Suppressor macrophage (primary cell): ENCODE results near the gene EXOC4.

Experiments used
- DNase-seq, 4 experiments: peaks; one replicate each; pipeline ENCODE4 v3.0.0-alpha.2; 2020 to 2022

The EXOC4 gene

DNA sequence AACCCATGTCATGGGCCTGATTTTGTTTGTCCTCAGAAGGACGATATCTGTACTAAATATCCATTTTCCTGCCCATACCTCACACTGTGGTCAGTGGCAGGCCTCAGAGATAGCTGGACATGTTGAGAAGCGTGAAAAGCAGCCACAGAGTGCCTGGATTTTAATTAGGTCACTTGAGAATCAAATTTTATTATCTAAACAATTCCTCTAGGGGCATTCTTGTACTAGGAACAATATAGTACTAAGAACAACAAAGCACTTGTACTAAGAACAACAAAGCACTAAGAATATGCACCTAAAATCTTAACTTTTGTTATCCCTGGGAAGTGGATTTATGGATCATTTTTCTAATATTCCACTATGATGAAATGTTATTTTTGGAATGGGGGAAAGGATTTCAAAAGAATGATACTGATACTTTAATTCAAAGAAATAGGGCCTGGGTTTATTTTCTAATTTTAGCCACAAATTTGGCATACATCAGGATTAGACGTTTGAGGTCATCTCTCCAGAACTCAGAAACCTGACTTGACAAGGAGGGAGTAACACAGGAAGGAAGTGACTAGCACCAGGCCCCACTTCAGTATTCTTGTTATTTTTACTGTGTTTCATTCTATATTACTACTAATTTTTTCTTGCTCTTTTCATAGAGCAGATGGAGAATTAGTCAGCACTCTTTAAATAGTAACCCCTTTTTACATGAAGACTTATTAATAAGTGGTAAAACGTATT, 112.2 kb downstream of the EXOC4 start:
- DNase-seq = peak in 2 of 4 experiments; percentile 10 to 13

DNA sequence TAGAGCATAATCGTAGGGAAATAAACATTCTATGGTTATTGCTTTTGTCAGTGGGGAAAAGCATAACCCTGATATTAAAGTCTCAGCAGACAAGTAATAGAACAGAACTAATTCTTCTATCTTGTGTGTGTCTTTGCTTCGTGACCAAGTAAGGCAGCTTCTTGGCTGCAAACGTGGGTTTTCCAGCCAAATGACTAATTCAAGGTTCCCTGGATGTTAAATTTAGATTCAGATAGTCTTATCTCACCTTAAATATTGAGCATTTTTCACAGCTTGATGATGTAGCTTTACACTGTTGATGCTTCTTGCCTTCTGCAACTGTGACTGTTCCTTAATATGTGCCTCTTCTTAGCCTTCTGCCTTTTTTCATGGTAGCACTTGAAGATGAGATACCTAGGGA, 113.0 kb downstream of the EXOC4 start:
- no peak for DNase-seq

DNA sequence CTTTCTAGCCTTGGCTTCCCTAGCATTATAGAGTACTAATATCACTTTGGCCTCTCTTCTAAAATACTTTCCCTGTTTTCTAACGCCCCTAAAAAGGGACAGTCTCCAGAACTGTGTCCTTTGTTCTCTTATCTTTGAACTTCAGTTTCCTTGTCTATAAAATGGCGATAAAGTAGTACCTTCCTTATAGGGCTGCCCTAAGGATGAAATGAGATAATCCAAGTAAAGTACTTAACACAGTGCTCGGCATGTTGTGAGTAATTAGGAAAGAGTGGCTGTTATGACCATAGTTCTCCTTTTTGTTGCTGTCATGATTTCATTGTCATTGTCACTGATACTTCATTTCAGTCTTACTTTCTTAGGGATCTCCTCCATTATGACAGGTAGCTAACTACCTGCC, 114.7 kb downstream of the EXOC4 start:
- peak in 2 of 4 experiments; percentile 17 to 34 for DNase-seq

DNA sequence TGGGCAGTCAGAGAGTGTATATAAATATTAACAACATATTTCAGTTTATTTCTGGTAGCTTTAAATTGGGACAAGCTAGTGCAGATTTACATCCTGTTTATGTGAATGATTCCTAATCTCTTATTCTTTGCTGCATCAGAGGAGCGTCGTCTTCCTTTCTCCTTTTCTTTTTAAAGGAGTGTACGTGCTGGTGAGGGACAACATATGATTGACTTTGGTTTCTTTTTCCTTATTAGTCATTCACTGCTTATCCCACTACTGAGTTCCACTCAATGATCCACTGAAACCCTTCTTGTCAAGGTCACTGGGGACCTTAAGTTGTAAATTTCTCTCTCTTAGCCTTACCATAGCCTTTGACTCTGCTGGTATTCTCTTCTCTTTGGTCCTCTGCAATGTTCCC, 116.3 kb downstream of the EXOC4 start:
- DNase-seq = no peak

DNA sequence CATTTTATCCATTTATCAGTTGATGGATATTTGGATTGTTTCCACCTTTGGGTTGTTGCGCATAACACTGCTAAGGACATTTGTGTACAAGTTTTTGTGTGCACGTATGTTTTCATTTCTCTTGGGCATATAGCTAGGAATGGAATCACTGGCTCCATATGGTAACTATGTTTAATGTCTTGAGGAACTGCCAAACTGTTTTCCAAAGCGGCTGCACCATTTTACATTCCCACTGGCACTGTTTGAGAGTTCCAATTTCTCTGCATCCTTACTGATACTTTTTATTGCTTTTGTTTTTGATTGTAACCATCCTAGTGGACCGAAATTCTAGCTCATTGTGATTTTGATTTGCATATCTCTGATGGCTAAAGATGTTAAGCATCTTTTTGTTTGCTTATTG, 118.7 kb downstream of the EXOC4 start:
- no peak for DNase-seq

DNA sequence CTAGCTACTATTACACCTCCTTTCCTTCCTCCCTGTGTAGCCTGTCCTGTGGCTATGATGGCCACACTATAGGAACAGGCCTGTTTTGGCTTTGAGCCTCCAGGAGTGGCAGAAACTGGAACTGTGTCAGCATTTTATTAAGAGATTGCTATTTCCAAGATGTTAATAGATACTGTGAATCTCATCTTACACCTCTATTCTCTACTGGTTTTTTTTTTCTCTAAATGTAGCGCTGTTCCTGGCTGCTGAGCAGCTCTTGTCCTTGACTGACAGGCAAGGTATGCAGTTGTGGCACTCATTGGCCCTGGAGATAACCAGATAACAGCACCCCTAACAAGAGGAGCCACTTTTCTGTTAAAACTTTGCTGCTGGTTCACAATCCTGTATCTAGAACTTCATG, 119.5 kb downstream of the EXOC4 start:
- DNase-seq = no peak

DNA sequence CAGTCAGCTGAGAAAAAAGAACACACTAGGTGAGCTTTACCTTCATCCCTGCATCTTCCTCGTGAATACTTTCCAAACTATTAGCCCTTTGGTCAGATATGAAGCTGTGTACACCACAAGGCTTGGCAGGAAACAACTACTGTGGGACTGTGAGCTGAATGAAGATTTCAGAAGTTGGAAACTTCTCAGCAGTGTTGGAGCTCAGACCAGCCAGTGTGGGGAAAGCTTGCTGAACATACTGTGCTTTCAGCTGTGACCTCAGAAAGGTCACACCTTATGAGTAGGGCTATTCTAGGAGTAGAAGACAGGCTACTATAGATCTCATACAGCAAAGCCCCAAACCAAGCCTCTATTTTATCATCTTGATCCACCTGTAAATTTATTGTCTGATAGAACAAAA, 123.6 kb downstream of the EXOC4 start:
- no peak for DNase-seq

DNA sequence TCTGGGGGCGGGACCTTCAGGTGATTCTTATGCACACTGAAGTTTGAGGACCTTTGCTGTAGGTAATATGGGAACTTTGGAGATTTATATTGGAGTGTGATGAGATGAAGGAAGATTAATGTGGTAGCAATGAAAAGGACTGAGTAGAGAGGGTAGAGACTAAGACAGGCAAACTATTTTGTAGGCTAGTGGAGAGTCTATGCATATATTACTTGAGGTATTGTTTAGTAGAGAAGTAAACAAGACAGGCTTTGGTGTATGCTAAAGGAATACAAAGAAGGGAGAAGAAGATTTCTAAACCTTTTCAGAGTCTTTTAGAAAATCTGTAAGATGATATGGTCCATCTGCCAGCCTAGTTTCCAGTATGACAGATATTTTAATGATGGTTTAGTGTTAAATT, 129.1 kb downstream of the EXOC4 start:
- no peak for DNase-seq

DNA sequence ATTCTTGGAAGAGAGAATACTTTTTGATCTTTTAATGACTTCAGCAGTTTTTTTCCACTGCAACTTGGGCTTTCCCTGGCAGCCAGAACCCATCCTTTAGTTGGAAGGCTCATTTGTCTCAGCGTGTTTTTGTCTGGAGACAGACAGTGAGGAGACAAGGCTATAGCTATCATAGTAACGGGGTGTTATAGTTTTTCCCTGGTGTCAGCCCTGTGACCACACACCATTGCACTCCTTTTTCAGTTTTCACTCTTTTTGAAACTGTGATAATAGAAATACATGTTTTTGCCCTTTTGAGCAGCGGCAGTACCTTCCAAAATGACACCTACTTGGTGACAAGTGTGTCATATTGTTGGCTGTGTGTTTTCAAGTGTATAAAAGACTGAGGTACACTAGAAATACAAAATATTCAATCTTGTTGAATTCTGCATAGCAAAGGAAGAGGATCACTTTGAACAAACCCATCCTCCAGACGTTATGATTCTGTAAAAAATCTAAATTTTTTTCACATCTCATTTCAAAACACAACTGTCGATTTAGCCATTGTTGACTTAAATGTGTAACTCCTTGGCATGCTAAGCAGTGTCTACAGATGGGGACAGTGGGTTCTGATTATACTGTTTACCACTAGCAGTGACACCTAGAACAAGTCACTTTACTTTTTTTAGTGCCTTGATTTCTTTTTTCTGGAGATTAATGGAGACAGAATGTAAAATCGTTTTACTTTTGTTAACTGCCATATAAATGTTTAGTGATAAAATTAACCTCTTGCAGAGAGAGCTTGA, 130.1 kb downstream of the EXOC4 start:
- no peak for DNase-seq

DNA sequence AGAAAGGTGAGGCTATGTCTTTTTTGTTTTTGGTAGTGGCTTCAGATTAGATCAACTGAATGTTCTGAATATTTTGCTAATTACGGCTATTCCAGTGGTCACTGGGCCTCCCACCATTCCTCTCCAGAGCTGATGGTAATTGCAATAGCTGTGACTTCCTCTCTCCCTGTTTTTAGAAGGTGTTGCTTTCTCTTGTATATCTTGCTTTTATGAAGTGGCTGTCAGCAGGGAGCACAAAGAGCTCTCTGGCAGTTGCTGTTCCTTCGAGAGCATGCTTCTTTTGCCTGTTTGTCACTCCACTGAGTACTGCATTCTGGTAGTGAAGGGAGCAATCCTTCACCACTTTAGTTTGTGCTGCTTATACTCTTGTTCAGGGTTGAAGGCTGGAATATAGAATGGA, 133.3 kb downstream of the EXOC4 start:
- no peak for DNase-seq

DNA sequence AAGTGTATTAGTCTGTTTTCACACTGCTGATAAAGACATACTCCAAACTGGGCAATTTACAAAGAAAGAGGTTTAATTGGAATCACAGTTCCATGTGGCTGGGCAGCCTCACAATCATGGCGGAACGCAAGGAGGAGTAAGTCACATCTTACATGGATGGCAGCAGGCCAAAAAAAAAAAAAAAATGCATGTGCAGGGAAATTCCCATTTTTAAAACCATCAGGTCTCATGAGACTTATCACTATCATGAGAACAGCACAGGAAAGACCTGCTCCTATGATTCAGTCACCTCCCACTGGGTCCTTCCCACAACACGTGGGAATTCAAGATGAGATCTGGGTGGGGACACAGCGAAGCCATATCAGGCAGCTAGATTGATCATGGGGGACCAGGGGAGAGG, 136.8 kb downstream of the EXOC4 start:
- no peak for DNase-seq

DNA sequence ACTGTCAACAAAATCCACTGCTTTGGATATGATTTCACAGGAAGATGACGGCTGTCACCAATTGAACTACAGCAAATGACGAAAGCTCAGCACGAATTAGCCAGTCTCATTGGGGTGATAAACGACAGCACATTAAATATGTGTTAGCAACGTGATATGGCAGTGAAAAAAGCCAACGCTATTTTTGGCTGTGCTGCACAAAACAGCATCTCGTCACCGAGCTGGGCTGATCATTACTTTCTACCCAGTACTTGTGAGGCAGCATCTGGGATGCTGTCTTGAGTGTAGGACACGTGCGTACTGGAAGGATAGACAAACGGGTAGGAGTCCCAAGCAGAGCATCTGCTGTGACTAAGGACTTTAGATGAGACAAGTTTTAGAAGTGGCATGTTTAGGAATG, 138.3 kb downstream of the EXOC4 start:
- no peak for DNase-seq

DNA sequence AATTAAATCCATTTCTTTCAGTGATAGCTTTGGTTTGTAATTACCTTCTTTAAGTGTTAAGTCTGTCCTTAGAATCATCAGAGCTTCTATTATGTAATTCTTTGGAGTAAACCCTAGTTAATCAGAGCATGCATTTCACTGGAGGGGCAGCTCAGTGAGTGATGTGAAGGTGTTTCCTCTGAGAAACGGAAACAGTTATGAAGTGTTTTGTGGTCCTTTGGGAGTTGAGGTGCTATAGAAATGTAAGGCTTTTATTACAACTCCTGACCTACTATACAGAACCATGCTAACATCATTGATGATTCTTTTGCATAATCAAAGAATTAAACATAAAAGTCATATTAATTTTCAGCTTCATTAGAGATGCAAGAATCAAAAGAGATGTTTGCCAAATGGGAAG, 141.5 kb downstream of the EXOC4 start:
- no peak for DNase-seq

DNA sequence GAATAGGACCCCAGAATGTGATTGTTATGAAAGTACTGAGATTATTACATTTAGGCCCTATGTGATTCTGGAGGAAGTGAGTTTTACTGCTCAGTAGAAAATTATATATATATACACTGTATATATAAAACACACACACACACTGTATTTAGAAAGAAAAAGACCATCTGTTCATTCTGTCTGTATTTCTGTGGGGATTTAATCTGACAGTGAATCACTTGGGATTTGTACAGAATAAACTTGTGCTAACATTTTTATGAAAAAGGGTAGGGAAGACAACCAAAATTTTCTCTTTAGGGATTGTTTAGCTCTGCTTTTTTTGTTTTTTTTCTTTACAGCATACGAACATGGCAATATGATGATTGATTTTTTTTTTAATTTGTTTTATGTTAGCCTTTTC, 142.7 kb downstream of the EXOC4 start:
- DNase-seq = no peak

DNA sequence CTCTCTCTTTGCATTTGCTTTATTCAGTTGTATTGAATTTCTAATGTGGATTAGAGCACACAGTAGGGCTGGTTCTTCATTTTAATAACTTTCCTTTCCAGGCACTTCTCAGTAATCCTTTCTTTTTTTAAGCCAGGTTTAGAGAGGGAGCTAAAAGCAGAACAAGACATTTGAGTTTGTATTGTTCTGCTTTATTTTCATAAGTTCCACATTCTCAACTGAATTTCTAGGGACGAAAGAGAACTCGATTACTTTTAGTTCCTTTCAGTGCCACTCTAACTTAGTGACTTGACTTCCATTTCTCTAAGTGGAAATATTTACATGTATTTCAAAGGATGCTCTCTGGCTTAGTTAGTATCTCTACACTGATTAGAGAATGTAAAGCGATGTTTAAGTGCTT, 145.6 kb downstream of the EXOC4 start:
- peak; percentile 5 to 68 (median 32) for DNase-seq

DNA sequence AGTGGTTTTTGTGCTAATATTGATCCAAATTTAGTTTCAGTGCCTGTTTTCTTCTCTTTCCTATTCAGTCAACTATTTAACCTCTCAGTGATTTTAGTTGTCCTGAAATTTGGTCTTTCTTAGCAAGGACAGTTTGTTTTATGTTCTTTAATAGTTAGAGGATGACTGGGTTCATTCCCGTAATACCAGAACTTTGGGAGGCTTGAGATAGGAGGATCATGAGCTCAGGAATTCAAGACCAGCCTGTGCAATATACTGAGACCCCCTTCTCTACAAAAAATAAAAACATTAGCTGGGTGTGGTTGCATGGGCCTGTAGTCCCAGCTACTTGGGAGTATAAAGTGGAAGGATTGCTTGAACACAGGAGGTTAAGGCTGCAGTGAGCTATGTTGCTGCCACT, 148.3 kb downstream of the EXOC4 start:
- DNase-seq = no peak

DNA sequence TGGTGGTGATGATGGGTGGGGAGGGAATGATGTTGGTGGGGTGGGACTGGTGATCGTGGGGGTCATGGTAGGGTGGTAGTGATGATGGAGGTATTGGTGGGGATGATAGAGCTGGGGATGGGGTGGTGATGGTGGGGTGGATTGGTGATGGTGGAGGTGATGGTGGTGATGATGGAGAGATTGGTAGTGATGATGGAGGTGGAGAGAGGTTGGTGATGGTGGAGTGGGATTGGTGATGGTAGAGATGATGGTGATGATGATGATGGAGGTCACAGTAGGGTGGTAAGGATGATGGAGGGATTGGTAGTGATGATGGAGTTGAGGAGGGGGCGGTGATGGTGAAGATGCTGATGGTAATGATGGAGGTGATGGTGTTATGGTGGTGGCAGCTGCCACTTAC, 155.3 kb downstream of the EXOC4 start:
- DNase-seq = no peak

DNA sequence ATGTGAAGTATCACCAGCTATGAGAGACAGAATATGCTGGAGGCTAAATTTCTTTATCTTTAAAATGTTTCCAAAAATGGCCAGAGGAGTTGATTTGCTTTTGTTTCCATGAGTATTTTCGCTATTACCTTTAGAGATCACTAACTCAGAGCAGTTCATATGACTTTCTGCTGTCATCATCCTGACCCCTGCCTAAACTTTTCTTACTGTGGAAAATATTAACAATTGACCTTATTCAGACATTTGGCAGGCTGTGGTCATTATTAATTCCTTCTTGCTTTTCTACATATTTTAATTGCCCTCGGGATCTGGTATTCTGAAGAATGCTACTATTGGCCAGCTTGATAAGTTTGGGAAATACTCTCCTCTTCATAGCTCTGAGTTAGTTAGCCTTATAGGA, 156.5 kb downstream of the EXOC4 start:
- DNase-seq = no peak

DNA sequence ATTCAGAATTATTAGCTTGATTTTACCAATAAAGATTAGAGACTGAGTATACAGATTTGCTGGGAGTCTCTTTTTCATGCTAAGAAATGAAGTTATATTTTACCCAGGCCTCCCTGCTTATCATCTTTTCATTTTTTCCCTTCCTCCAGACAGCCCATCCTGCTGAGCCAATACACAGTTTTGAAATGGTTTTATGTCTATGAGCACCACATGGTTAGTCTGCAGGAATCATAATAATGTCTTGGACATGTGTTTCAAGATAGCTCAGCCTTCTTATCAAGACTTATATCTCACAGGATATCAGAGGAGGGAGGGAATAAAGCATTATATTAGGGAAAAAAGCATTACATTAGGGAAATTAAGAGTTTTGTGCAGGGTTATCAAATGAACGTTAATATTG, 157.1 kb downstream of the EXOC4 start:
- DNase-seq = no peak

DNA sequence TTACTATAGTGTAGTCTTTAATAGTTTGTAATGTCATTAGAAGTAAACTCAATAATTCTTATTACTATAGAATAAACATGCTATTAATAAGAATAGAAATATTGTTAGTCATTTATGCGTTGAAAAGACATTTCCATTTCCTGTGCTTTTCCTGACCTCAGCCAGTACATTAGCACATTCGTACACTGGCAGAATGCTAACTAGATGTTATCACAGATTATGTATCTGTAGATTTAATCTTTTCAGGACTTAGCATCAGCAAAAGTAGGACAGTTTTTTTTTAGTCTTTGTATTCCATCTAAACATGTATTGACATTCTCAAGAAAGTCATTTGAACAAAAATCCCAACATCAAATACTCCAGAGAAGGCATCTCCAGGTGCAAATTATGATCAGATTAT, 158.5 kb downstream of the EXOC4 start:
- no peak for DNase-seq

DNA sequence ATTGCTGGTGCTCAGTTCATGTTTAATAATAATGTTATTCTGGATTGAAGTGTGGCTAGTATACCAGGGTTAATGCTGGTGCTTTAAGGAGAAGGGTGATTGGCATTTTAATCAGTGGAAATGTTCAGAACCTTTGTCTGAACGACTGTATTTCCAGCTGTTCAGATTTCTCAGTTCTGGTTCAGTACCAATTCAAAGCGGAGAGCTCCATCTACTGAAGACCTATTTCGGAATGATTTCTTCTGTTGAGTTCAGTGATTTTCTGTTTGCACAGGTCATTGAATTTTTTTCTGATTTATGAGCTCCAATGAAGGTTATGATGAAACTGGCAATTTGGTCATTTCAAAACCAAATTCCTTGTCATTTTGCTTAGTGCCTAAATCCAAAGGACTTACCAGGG, 160.1 kb downstream of the EXOC4 start:
- DNase-seq = no peak

DNA sequence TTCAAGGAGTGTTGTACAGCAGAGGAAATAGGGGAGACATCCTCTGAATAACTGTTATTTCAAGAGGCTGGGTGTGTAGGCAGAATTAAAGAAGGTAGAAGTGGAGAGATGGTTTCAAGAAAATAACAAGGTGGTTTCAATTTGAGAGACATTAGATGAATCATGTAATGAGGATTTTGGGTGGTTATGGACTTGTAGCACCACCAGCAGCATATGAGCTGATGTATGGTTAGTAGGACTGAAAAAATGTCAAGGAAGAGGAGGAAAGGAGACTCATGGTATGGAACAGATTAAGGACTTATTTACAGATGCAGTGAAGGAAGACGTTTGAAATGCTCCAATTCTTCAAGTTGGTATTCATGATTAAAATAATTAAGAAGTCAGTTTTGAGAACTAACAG, 166.2 kb downstream of the EXOC4 start:
- DNase-seq = no peak

DNA sequence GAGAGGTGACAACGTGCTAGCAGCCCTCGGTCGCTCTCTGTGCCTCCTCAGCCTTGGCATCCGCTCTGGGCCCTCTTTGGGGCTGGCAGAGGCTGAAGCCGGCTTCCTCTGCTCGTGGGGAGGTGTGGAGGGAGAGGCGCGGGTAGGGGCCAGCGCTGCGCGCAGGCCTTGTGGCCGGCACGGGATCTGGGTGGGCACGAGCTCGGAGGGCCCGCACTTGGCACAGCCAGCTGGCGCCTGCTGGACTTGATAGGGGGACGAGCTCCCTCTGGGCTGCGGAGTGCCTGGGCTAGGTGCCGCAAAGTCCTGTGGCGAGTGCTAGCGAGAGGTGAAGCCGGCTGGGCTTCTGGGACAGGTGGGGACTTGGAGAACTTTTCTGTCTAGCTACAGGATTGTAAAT, 170.7 kb downstream of the EXOC4 start:
- DNase-seq = no peak

DNA sequence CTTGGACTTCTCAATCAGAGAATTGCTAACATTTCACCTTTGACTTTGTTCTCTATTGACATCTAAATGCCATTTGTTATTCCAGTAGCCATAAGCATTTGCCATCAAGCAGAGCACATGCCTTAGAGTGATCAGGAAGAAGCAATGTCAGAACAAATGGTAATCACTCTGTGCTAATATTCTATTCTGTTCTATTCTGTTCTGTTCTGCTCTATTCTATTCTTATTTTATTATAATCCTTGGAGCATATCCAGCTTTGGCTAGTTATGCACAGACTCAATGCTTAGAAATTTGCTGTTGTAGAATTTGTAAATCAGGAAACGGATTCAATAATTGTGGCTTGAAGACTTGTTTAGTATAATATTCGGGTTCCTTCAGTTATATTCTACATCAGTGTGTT, 175.4 kb downstream of the EXOC4 start:
- no peak for DNase-seq

DNA sequence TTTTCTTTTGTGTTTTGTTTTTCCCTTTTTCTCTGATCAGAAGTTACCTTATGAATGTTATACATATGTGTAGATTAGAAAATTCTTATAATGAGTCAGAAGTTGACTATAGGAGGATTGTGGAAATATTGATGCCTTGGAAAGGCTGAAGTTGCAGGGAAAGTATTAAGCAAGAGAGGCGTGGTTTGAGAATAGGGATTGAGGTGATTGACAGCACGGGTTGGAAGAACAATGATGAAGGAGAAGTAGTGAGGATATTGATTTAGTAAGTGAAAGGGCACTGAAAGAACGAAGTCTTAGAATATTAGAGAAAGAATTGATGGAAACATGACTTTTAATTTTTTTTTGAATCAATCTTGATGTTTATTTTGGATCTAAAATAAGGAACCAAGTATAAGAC, 176.0 kb downstream of the EXOC4 start:
- no peak for DNase-seq
